ENCODE measurements around the gene DNMT3A.

GRCh38 chr2:25369876-25370275, 28.2 kb upstream of the DNMT3A start:
- TF ChIP-seq, protein P1, sequence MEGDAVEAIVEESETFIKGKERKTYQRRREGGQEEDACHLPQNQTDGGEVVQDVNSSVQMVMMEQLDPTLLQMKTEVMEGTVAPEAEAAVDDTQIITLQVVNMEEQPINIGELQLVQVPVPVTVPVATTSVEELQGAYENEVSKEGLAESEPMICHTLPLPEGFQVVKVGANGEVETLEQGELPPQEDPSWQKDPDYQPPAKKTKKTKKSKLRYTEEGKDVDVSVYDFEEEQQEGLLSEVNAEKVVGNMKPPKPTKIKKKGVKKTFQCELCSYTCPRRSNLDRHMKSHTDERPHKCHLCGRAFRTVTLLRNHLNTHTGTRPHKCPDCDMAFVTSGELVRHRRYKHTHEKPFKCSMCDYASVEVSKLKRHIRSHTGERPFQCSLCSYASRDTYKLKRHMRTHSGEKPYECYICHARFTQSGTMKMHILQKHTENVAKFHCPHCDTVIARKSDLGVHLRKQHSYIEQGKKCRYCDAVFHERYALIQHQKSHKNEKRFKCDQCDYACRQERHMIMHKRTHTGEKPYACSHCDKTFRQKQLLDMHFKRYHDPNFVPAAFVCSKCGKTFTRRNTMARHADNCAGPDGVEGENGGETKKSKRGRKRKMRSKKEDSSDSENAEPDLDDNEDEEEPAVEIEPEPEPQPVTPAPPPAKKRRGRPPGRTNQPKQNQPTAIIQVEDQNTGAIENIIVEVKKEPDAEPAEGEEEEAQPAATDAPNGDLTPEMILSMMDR (IDR thresholded peaks at IDR 0.05), result no peak
- no peak for TF ChIP-seq POLR2A (IDR thresholded peaks at IDR 0.05)
